Neuronal stem cell (in vitro differentiated cells): ENCODE data around the gene ZFY.

ENCODE experiments used
- DNase-seq: peaks from one replicate; pipeline ENCODE4 v3.0.0-alpha.2; 2013; ENCODE audit warnings: low spot score
- H2AFZ ChIP-seq: one replicate; pipeline ENCODE4 v1.6.1; 2013; ENCODE audit warnings: mild to moderate bottlenecking, low read length, inconsistent platforms
- H2AK5ac ChIP-seq: 2 replicates; pipeline ENCODE4 v1.6.1; 2013; ENCODE audit warnings: low read depth, mild to moderate bottlenecking, inconsistent platforms, low read length, moderate library complexity, mixed read lengths
- H2BK120ac ChIP-seq: 2 replicates; pipeline ENCODE4 v1.6.1; 2013; ENCODE audit warnings: low read depth, mild to moderate bottlenecking, inconsistent platforms, low read length, moderate library complexity, mixed read lengths
- H2BK12ac ChIP-seq: one replicate; pipeline ENCODE4 v1.6.1; 2013; ENCODE audit warnings: low read length, inconsistent platforms
- H2BK15ac ChIP-seq: 2 replicates; pipeline ENCODE4 v1.6.1; 2013; ENCODE audit warnings: mild to moderate bottlenecking, low read length, inconsistent platforms, mixed read lengths
- H2BK5ac ChIP-seq: one replicate; pipeline ENCODE4 v1.6.1; 2013; ENCODE audit warnings: inconsistent platforms, mild to moderate bottlenecking, low read length, moderate library complexity
- H3K14ac ChIP-seq: one replicate; pipeline ENCODE4 v1.6.1; 2013; ENCODE audit warnings: low read length, inconsistent platforms
- H3K18ac ChIP-seq: 2 replicates; pipeline ENCODE4 v1.6.1; 2013; ENCODE audit warnings: low read length, inconsistent platforms
- H3K23ac ChIP-seq: 2 replicates; pipeline ENCODE4 v1.6.1; 2013; ENCODE audit warnings: low read depth, mild to moderate bottlenecking, mixed read lengths, low read length, inconsistent platforms; ENCODE audit not compliant: poor library complexity
- H3K27ac ChIP-seq: replicated peaks from 3 replicates; pipeline ENCODE4 v1.5.1; 2013; ENCODE audit warnings: low read length, inconsistent platforms
- H3K27me3 ChIP-seq, 3 experiments: 2 replicates each; pipeline ENCODE4 v1.6.1; 2013; ENCODE audit warnings: low read length in 3 of 3, mild to moderate bottlenecking in 2 of 3, inconsistent platforms in 1 of 3, low read depth in 1 of 3, mixed read lengths in 1 of 3, moderate library complexity in 1 of 3; ENCODE audit not compliant: control insufficient read depth in 3 of 3, insufficient read depth in 3 of 3
- H3K36me3 ChIP-seq, 2 donors: replicated peaks in 1 of 2; 2 replicates each; pipeline ENCODE4 v1.6.1; 2013; ENCODE audit warnings: low read length in 2 of 2; ENCODE audit not compliant: control insufficient read depth in 2 of 2, insufficient read depth in 2 of 2
- H3K4ac ChIP-seq: 2 replicates; pipeline ENCODE4 v1.6.1; 2013; ENCODE audit warnings: inconsistent platforms, mild to moderate bottlenecking, low read length, moderate library complexity
- H3K4me1 ChIP-seq, 2 donors: 1 replicate in 1 of 2; 2 replicates in 1 of 2; pipeline ENCODE4 v1.6.1; 2013; ENCODE audit warnings: low read length in 2 of 2, low read depth in 1 of 2; ENCODE audit not compliant: control insufficient read depth in 2 of 2, insufficient read depth in 1 of 2
- H3K4me2 ChIP-seq: one replicate; pipeline ENCODE4 v1.6.1; 2013; ENCODE audit warnings: mild to moderate bottlenecking, low read length, inconsistent platforms; ENCODE audit not compliant: insufficient read depth, poor library complexity, severe bottlenecking
- H3K4me3 ChIP-seq, 2 donors: 2 replicates each; pipeline ENCODE4 v1.5.1; 2013; ENCODE audit warnings: low read length in 2 of 2, mild to moderate bottlenecking in 2 of 2, inconsistent platforms in 1 of 2, moderate library complexity in 1 of 2
- H3K79me1 ChIP-seq: one replicate; pipeline ENCODE4 v1.6.1; 2013; ENCODE audit warnings: low read depth, mild to moderate bottlenecking, inconsistent platforms, low read length, moderate library complexity
- H3K9ac ChIP-seq: one replicate; pipeline ENCODE4 v1.6.1; 2013; ENCODE audit warnings: mild to moderate bottlenecking, low read depth, low read length, inconsistent platforms; ENCODE audit not compliant: poor library complexity
- H3K9me3 ChIP-seq, 2 donors: replicated peaks in 1 of 2; 2 replicates each; pipeline versions ENCODE3 to v1.6.1; 2013; ENCODE audit warnings: low read length in 2 of 2, mild to moderate bottlenecking in 2 of 2, inconsistent platforms in 1 of 2, low read depth in 1 of 2, mixed read lengths in 1 of 2, moderate library complexity in 1 of 2; ENCODE audit not compliant: control insufficient read depth in 2 of 2, insufficient read depth in 1 of 2
- H4K8ac ChIP-seq: one replicate; pipeline ENCODE4 v1.6.1; 2013; ENCODE audit warnings: low read depth, mild to moderate bottlenecking, inconsistent platforms, low read length, moderate library complexity
- H4K91ac ChIP-seq: one replicate; pipeline ENCODE4 v1.6.1; 2013; ENCODE audit warnings: low read length, low read depth, mild to moderate bottlenecking, inconsistent platforms; ENCODE audit not compliant: poor library complexity
- WGBS, 2 donors: extraction: QIAGEN DNeasy Blood & Tissue Kit; methylation state at CpG; one replicate each; pipeline ENCODE4 v1.1.7; 2013; ENCODE audit warnings: missing lambda C conversion rate in 2 of 2, mixed read lengths in 1 of 2; ENCODE audit not compliant: insufficient read length in 2 of 2, insufficient replicate concordance in 1 of 2; ENCODE audit errors: extremely low coverage in 2 of 2; 5-methylcytosine and 5-hydroxymethylcytosine counted together

ZFY gene

DNA sequence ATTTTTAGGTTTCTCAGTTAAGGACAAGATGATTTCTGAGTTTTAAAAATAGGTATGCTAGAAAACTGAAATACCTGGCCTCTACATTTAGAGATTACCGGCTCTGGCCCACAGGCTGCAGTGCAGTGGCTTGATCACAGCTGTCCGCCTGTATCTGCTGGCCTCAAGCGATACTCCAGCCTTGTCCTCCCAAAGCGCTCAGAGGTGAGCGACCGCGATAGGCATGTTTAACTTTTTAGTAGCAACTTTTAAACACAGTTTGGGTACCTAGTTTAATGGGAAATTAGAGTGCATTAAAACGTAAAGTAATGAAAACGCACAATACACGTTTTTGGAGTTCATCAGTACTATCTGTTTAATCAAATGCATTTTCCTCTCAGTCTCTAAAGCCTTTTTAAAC is 1.1 kb upstream of the ZFY start:
- H3K4ac ChIP-seq: no peak overlapping the region
- H3K4me2 ChIP-seq: peak overlapping the region; percentile 31
- H3K4me1 ChIP-seq: no peaks in the 10 kb centered on the region
- no peak overlapping the region for H2AFZ ChIP-seq
- H3K27ac ChIP-seq: peak overlapping the region; percentile 52
- no peak overlapping the region for H2BK5ac ChIP-seq
- H2AK5ac ChIP-seq: no peak overlapping the region
- no peak for DNase-seq
- H3K23ac ChIP-seq: no peak overlapping the region
- H3K9ac ChIP-seq: no peak overlapping the region
- H3K9me3 ChIP-seq: no peaks in the 10 kb centered on the region
- H2BK12ac ChIP-seq: no peak overlapping the region
- no peaks in the 10 kb centered on the region for H3K79me1 ChIP-seq
- H2BK120ac ChIP-seq: no peak overlapping the region
- no CpG with 5 or more reads among the region's 10 CpGs for WGBS, 2 donors
- H3K14ac ChIP-seq: no peak overlapping the region
- H3K4me3 ChIP-seq: no peak overlapping the region
- H3K36me3 ChIP-seq: no peaks in the 10 kb centered on the region
- no peak overlapping the region for H2BK15ac ChIP-seq
- H4K91ac ChIP-seq: no peak overlapping the region
- H4K8ac ChIP-seq: no peak overlapping the region
- H3K27me3 ChIP-seq: no peaks in the 10 kb centered on the region
- no peak overlapping the region for H3K18ac ChIP-seq

GRCh38 chrY:2935716-2936435 is 695 bp downstream of the ZFY start:
- H3K4me3 ChIP-seq: peak overlapping the region in 1 of 2 donors; percentile 91
- DNase-seq: peak; percentile 80
- no peak overlapping the region for H2BK15ac ChIP-seq
- H4K91ac ChIP-seq: peak overlapping the region; percentile 92
- peak overlapping the region; percentile 75 for H2BK5ac ChIP-seq
- H3K36me3 ChIP-seq: no peaks in the 10 kb centered on the region
- WGBS, 2 donors: no CpG with 5 or more reads among the region's 63 CpGs
- H3K9me3 ChIP-seq: no peaks in the 10 kb centered on the region
- H3K18ac ChIP-seq: peak overlapping the region; percentile 94
- H2BK12ac ChIP-seq: no peak overlapping the region
- H3K23ac ChIP-seq: peak overlapping the region; percentile 80
- H3K4me2 ChIP-seq: peak overlapping the region; percentile 54
- no peak overlapping the region for H3K14ac ChIP-seq
- no peak overlapping the region for H4K8ac ChIP-seq
- H3K4ac ChIP-seq: no peak overlapping the region
- no peak overlapping the region for H2AFZ ChIP-seq
- no peaks in the 10 kb centered on the region for H3K27me3 ChIP-seq
- H3K79me1 ChIP-seq: no peaks in the 10 kb centered on the region
- no peaks in the 10 kb centered on the region for H3K4me1 ChIP-seq
- peak overlapping the region; percentile 99 for H3K27ac ChIP-seq
- H2AK5ac ChIP-seq: no peak overlapping the region
- H3K9ac ChIP-seq: peak overlapping the region; percentile 92
- H2BK120ac ChIP-seq: no peak overlapping the region

- Histone ChIP-seq H3K36me3 (no peaks in the 10 kb centered on the region), H2BK12ac (no peak overlapping the region), H3K9me3 (no peaks in the 10 kb centered on the region), H2BK15ac (no peak overlapping the region), H2BK120ac (no peak overlapping the region), H2BK5ac (no peak overlapping the region), H3K9ac (no peak overlapping the region), H3K79me1 (no peaks in the 10 kb centered on the region), H4K8ac (no peak overlapping the region), H3K4me1 (no peaks in the 10 kb centered on the region), H3K4me3 (peak overlapping the region in 1 of 2 donors; percentile 76), H3K23ac (no peak overlapping the region), H3K14ac (no peak overlapping the region), H3K4me2 (peak overlapping the region; percentile 49), H3K27me3 (no peaks in the 10 kb centered on the region), H2AFZ (no peak overlapping the region), H2AK5ac (no peak overlapping the region), H3K27ac (peak overlapping the region; percentile 99), H4K91ac (no peak overlapping the region), H3K4ac (no peak overlapping the region), H3K18ac (no peak overlapping the region)
- WGBS, 2 donors: no CpG with 5 or more reads among the region's 6 CpGs
- DNase-seq: peak; percentile 1
Observed at GRCh38 chrY:2936436-2936750, 1.2 kb downstream of the ZFY start.

DNA sequence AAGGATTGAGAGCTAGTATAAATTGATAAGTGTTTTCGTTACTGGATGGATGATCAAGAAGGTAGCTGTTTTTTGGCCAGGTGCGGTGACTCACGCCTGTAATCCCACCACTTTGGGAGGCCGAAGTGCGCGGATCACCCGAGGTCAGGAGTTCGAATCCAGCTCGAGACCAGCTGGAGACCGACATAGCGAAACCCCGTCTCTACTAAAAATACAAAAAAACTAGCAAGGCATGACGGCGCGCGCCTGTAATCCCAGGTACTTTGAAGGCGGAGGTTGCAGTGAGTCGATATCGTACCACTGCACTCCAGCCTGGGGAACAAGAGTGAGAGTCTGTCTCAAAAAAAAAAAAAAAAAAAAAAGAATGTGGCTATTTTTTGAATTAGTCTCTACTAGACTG is 2.0 kb downstream of the ZFY start:
- Histone ChIP-seq H2AK5ac (no peak overlapping the region), H3K4me3 (no peak overlapping the region), H3K36me3 (no peaks in the 10 kb centered on the region), H3K18ac (no peak overlapping the region), H3K9me3 (no peaks in the 10 kb centered on the region), H2BK15ac (no peak overlapping the region), H3K79me1 (no peaks in the 10 kb centered on the region), H3K4ac (no peak overlapping the region), H4K8ac (no peak overlapping the region), H2AFZ (no peak overlapping the region), H3K23ac (no peak overlapping the region), H3K27me3 (no peaks in the 10 kb centered on the region), H2BK12ac (no peak overlapping the region), H3K27ac (peak overlapping the region; percentile 33), H2BK5ac (no peak overlapping the region), H2BK120ac (no peak overlapping the region), H3K14ac (no peak overlapping the region), H3K9ac (no peak overlapping the region), H4K91ac (no peak overlapping the region), H3K4me1 (no peaks in the 10 kb centered on the region), H3K4me2 (no peak overlapping the region)
- DNase-seq: no peak
- WGBS, 2 donors: no CpG with 5 or more reads among the region's 19 CpGs
